ENCODE results near the gene KCNS3.
"Not testable (repeated sequence)": the region's sequence is repeated elsewhere in the genome, so short reads cannot be mapped to it uniquely, and the experiment has no call there.

The KCNS3 gene

GRCh38 chr2:17962876-17963275 lies 84.4 kb downstream of the KCNS3 start:
- H3K9me3 ChIP-seq, result no peaks in the 10 kb centered on the region
- no peak overlapping the region for H3K27ac ChIP-seq
- TF ChIP-seq, protein P1, sequence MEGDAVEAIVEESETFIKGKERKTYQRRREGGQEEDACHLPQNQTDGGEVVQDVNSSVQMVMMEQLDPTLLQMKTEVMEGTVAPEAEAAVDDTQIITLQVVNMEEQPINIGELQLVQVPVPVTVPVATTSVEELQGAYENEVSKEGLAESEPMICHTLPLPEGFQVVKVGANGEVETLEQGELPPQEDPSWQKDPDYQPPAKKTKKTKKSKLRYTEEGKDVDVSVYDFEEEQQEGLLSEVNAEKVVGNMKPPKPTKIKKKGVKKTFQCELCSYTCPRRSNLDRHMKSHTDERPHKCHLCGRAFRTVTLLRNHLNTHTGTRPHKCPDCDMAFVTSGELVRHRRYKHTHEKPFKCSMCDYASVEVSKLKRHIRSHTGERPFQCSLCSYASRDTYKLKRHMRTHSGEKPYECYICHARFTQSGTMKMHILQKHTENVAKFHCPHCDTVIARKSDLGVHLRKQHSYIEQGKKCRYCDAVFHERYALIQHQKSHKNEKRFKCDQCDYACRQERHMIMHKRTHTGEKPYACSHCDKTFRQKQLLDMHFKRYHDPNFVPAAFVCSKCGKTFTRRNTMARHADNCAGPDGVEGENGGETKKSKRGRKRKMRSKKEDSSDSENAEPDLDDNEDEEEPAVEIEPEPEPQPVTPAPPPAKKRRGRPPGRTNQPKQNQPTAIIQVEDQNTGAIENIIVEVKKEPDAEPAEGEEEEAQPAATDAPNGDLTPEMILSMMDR (IDR thresholded peaks at IDR 0.05), result no peak
- H3K4me1 ChIP-seq (ENCODE audit: control insufficient read depth in 1 of 2, insufficient read depth in 1 of 2, low read depth in 1 of 2, low read length in 1 of 2), result no peaks in the 10 kb centered on the region
- no peak overlapping the region for H3K4me3 ChIP-seq (ENCODE audit: low read depth in 1 of 2, low read length in 1 of 2)
- no peaks in the 10 kb centered on the region for H3K36me3 ChIP-seq
- H3K27me3 ChIP-seq, result no peaks in the 10 kb centered on the region

DNA sequence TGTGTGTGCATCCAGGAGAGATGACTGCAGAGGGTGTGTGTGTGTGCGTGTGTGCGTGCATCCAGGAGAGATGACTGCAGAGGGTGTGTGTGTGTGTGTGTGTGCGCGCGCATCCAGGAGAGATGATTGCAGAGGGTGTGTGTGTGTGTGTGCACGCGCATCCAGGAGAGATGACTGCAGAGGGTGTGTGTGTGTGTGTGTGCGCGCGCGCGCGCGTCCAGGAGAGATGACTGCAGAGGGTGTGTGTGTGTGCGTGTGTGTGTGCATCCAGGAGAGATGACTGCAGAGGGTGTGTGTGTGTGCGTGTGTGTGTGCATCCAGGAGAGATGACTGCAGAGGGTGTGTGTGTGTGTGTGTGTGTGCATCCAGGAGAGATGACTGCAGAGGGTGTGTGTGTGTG lies 85.1 kb downstream of the KCNS3 start:
- not testable (repeated sequence) for H3K9me3 ChIP-seq; H3K27ac ChIP-seq; H3K4me3 ChIP-seq (ENCODE audit: low read depth in 1 of 2, low read length in 1 of 2); H3K4me1 ChIP-seq (ENCODE audit: control insufficient read depth in 1 of 2, insufficient read depth in 1 of 2, low read depth in 1 of 2, low read length in 1 of 2); H3K36me3 ChIP-seq; H3K27me3 ChIP-seq

DNA sequence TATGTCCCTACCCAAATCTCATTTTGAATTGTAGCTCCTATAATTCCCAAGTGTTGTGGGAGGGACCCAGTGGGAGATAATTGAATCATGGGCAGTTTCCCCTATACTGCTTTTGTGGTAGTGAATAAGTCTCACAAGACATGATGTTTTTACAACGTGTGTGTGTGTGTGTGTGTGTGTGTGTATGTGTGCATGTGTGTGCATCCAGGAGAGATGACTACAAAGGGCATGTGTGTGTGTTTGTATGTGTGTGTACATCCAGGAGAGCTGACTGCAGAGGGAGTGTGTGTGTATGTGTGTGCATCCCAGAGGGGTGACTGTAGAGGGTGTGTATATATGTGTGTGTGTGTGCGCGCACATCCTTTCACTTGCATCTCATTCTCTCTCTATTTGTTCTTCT lies 86.7 kb downstream of the KCNS3 start:
- Histone ChIP-seq H3K4me1 (ENCODE audit: control insufficient read depth in 1 of 2, insufficient read depth in 1 of 2, low read depth in 1 of 2, low read length in 1 of 2) (no peaks in the 10 kb centered on the region), H3K4me3 (ENCODE audit: low read depth in 1 of 2, low read length in 1 of 2) (no peak overlapping the region), H3K9me3 (no peaks in the 10 kb centered on the region), H3K27me3 (no peaks in the 10 kb centered on the region), H3K27ac (no peak overlapping the region), H3K36me3 (no peaks in the 10 kb centered on the region)
- TF ChIP-seq, protein P1 (IDR thresholded peaks at IDR 0.05), result no peak

GRCh38 chr2:17966798-17967197 lies 88.3 kb downstream of the KCNS3 start:
- Histone ChIP-seq H3K36me3 (no peaks in the 10 kb centered on the region), H3K27me3 (no peaks in the 10 kb centered on the region), H3K27ac (no peak overlapping the region), H3K4me1 (ENCODE audit: control insufficient read depth in 1 of 2, insufficient read depth in 1 of 2, low read depth in 1 of 2, low read length in 1 of 2) (no peaks in the 10 kb centered on the region), H3K4me3 (ENCODE audit: low read depth in 1 of 2, low read length in 1 of 2) (no peak overlapping the region), H3K9me3 (no peaks in the 10 kb centered on the region)
- TF ChIP-seq, protein P1 (IDR thresholded peaks at IDR 0.05), result no peak

- H3K27ac ChIP-seq, result no peak overlapping the region
- H3K9me3 ChIP-seq, result no peaks in the 10 kb centered on the region
- no peaks in the 10 kb centered on the region for H3K4me1 ChIP-seq (ENCODE audit: control insufficient read depth in 1 of 2, insufficient read depth in 1 of 2, low read depth in 1 of 2, low read length in 1 of 2)
- no peak overlapping the region for H3K4me3 ChIP-seq (ENCODE audit: low read depth in 1 of 2, low read length in 1 of 2)
- no peaks in the 10 kb centered on the region for H3K27me3 ChIP-seq
- TF ChIP-seq, protein P1 (IDR thresholded peaks at IDR 0.05), result no peak
- H3K36me3 ChIP-seq, result no peaks in the 10 kb centered on the region
Observed at GRCh38 chr2:17969661-17970060, 91.2 kb downstream of the KCNS3 start.

DNA sequence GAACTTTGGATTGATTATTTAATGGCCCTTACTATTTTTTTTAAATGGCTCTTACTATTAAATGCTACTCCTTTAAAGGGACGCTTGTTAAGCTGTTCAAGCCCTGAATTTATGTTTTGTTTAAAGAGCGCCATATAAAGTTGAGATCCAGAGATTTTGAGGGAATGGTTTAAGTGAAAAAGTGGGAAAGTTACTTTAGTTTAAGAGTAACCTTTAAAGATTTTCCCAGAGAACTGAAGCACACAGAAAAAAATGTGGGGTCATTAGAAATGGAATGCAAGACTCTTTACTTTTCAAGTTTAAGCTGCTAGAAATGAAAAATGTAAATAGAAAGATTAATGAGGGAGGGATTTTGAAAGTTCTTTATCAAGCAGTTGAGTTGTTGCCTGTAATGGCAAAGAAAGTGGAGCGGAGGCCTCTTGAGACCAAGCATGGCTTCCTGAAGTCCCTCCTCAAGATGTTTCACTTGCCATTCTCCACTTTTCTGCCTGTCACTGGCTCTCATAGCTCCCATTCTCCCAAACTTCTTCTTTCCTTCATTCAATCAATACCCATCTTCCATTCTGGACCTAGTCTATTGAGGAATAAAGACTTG lies 93.2 kb downstream of the KCNS3 start:
- Histone ChIP-seq H3K27me3 (no peaks in the 10 kb centered on the region), H3K36me3 (no peaks in the 10 kb centered on the region), H3K4me1 (ENCODE audit: control insufficient read depth in 1 of 2, insufficient read depth in 1 of 2, low read depth in 1 of 2, low read length in 1 of 2) (no peaks in the 10 kb centered on the region), H3K4me3 (ENCODE audit: low read depth in 1 of 2, low read length in 1 of 2) (no peak overlapping the region), H3K9me3 (no peaks in the 10 kb centered on the region), H3K27ac (no peak overlapping the region)
- TF ChIP-seq, protein P1 (IDR thresholded peaks at IDR 0.05), result no peak

Measured in neutrophil (primary cell).